K562 (cell line): ENCODE data around the gene RSBN1L.

Experiments used
- CBFB ChIP-seq: sonication (generic); formaldehyde crosslinking; IDR thresholded peaks from 2 replicates; pipeline ENCODE4 v1.4.0; 2020; ENCODE audit warnings: mild to moderate bottlenecking, missing genetic modification reagents
- EZH2 ChIP-seq: IDR thresholded peaks from 2 replicates; pipeline ENCODE4 v1.6.1; 2012; ENCODE audit warnings: low read depth, mild to moderate bottlenecking, inconsistent platforms, low read length, borderline replicate concordance
- FOXJ3 ChIP-seq: sonication (generic); formaldehyde crosslinking; IDR thresholded peaks from 2 replicates; pipeline ENCODE4 v1.4.0; 2020; ENCODE audit warnings: mild to moderate bottlenecking, missing genetic modification reagents
- NFE2L1 ChIP-seq: fragments of 450-650 bp; IDR thresholded peaks from 2 replicates; pipeline ENCODE4 v1.6.1; 2016; ENCODE audit warnings: missing genetic modification characterization, low read depth, mild to moderate bottlenecking, missing compliant biosample characterization, moderate library complexity, borderline replicate concordance
- OTX1 ChIP-seq: fragments of 450-650 bp; formaldehyde crosslinking; IDR thresholded peaks from 2 replicates; pipeline ENCODE4 v1.4.0; 2022; ENCODE audit warnings: mild to moderate bottlenecking
- POLR2AphosphoS5 ChIP-seq: IDR thresholded peaks from 2 replicates; pipeline ENCODE4 v1.6.1; 2011; ENCODE audit warnings: mild to moderate bottlenecking, low read depth, low read length, moderate library complexity; ENCODE audit not compliant: control insufficient read depth, insufficient read depth
- RAD21 ChIP-seq, 2 experiments: fragments of 250-450 bp in 1 of 2; fragments of 450-650 bp in 1 of 2; sonication (Bioruptor Pico) in 1 of 2; formaldehyde crosslinking in 1 of 2; IDR thresholded peaks in 1 of 2; conservative IDR thresholded peaks in 1 of 2; 2 replicates each; pipeline versions ENCODE4 v1.4.0 to v1.8.0; 2020 to 2022; ENCODE audit warnings: mild to moderate bottlenecking in 2 of 2, moderate library complexity in 1 of 2
- TEAD4 ChIP-seq, 2 experiments: sonication (generic) in 1 of 2; formaldehyde crosslinking in 1 of 2; IDR thresholded peaks; 2 replicates each; pipeline versions ENCODE4 v1.6.1 to v1.8.0; 2012 to 2022; ENCODE audit warnings: borderline replicate concordance in 1 of 2, inconsistent platforms in 1 of 2, low read length in 1 of 2, mild to moderate bottlenecking in 1 of 2, missing genetic modification reagents in 1 of 2
- ZZZ3 ChIP-seq: fragments of 450-650 bp; IDR thresholded peaks from 2 replicates; pipeline ENCODE4 v1.6.1; 2016; ENCODE audit warnings: antibody characterized with exemption, mild to moderate bottlenecking, moderate library complexity
- TF ChIP-seq, protein P1 (sequence below), 2 experiments: fragments of 450-650 bp in 1 of 2; sonication (generic) in 1 of 2; formaldehyde crosslinking in 1 of 2; IDR thresholded peaks in 1 of 2; conservative IDR thresholded peaks in 1 of 2; 2 replicates each; pipeline versions ENCODE4 v1.6.1 to v1.8.1; 2016 to 2023; ENCODE audit warnings: mild to moderate bottlenecking in 2 of 2, moderate library complexity in 2 of 2, inconsistent platforms in 1 of 2, missing genetic modification reagents in 1 of 2
- TF ChIP-seq, protein P2 (sequence below), 3 experiments: IDR thresholded peaks in 2 of 3; conservative IDR thresholded peaks in 1 of 3; 2 replicates each; pipeline ENCODE4 v1.5.1; 2011 to 2012; ENCODE audit warnings: low read length in 3 of 3, mild to moderate bottlenecking in 3 of 3, control low read depth in 2 of 3, improper control_type of control experiment in 1 of 3, inconsistent platforms in 1 of 3, low read depth in 1 of 3, mixed read lengths in 1 of 3, moderate library complexity in 1 of 3; ENCODE audit not compliant: insufficient read depth in 2 of 3

DNA sequence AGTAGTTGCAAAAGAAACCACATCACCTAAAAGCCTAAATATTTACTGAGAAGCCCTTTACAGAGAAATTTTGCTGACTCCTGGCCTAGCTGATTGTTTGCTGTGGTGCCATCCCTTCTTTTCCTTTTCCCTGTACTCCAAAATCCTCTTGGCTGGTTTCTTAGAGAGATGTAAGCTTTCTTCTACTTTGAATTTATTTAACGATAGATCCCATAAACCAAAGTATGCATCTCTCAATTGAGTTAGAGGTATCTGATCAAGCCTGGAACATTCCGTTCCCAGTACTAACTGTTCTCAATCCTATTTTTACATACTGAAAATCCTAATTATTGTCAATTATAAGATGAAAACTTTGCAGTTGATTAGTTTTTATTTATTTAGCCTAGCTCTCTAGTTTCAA lies 95.7 kb downstream of the RSBN1L start:
- no peak for TF ChIP-seq POLR2AphosphoS5
- TF ChIP-seq, protein P1, sequence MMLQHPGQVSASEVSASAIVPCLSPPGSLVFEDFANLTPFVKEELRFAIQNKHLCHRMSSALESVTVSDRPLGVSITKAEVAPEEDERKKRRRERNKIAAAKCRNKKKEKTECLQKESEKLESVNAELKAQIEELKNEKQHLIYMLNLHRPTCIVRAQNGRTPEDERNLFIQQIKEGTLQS (IDR thresholded peaks at IDR 0.05), result no peak
- TF ChIP-seq, protein P1 (CRISPR knock-in tag; conservative IDR thresholded peaks at IDR 0.05), result no peak
- no peak for TF ChIP-seq EZH2
- TF ChIP-seq, protein P2, sequence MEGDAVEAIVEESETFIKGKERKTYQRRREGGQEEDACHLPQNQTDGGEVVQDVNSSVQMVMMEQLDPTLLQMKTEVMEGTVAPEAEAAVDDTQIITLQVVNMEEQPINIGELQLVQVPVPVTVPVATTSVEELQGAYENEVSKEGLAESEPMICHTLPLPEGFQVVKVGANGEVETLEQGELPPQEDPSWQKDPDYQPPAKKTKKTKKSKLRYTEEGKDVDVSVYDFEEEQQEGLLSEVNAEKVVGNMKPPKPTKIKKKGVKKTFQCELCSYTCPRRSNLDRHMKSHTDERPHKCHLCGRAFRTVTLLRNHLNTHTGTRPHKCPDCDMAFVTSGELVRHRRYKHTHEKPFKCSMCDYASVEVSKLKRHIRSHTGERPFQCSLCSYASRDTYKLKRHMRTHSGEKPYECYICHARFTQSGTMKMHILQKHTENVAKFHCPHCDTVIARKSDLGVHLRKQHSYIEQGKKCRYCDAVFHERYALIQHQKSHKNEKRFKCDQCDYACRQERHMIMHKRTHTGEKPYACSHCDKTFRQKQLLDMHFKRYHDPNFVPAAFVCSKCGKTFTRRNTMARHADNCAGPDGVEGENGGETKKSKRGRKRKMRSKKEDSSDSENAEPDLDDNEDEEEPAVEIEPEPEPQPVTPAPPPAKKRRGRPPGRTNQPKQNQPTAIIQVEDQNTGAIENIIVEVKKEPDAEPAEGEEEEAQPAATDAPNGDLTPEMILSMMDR (IDR thresholded peaks at IDR 0.05 in 2 of 3, conservative IDR thresholded peaks at IDR 0.05 in 1 of 3; ENCODE audit: insufficient read depth in 2 of 3, low read depth in 1 of 3, low read length in 3 of 3), result no peak
- no peak for TF ChIP-seq OTX1 (CRISPR knock-in tag)
- TF ChIP-seq NFE2L1, result no peak
- TF ChIP-seq ZZZ3, result no peak
- TF ChIP-seq FOXJ3 (CRISPR knock-in tag), result no peak
- no peak for TF ChIP-seq TEAD4 (IDR thresholded peaks at IDR 0.05; ENCODE audit: low read length)
- no peak for TF ChIP-seq TEAD4 (CRISPR knock-in tag; IDR thresholded peaks at IDR 0.05; ENCODE audit: borderline replicate concordance)
- no peak for TF ChIP-seq CBFB (CRISPR knock-in tag)
- TF ChIP-seq RAD21 (CRISPR knock-in tag; conservative IDR thresholded peaks at IDR 0.05 in 1 of 2, IDR thresholded peaks at IDR 0.05 in 1 of 2), result no peak
